OCI-LY1 (cell line): ENCODE results near the gene HID1.
"Not testable (repeated sequence)": the region's sequence is repeated elsewhere in the genome, so short reads cannot be mapped to it uniquely, and the experiment has no call there.

ENCODE experiments used
- EZH2 ChIP-seq: fragments of 200-600 bp; sonication (generic), shearing (Covaris generic); IDR thresholded peaks from 2 replicates; pipeline ENCODE4 v1.8.0; 2017; ENCODE audit warnings: borderline replicate concordance, mixed run types, mild to moderate bottlenecking, antibody characterized with exemption, low read length, moderate library complexity, mixed read lengths
- TF ChIP-seq, protein P1 (sequence below): fragments of 200-600 bp; sonication (generic), shearing (Covaris generic); IDR thresholded peaks from 2 replicates; pipeline ENCODE4 v1.5.1; 2017; ENCODE audit warnings: mild to moderate bottlenecking, antibody characterized with exemption, low read length, moderate library complexity, mixed read lengths

DNA sequence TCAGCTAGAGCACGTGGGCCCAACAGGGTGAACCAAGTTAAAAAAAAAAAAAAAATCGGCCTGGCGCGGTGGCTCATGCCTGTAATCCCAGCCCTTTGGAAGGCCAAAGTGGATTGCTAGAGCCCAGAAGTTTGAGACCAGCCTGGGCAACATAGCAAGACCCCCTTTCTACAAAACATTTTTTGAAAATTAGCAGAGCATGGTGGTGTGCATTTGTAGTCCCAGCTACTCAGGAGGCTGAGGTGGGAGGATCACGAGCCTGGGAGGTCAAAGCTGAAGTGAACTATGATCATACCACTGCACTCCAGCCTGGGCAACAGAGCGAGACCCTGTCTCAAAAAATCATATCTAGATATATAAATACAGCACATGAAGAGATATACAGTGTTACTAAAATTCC, 33.5 kb upstream of the HID1 start:
- TF ChIP-seq, protein P1, sequence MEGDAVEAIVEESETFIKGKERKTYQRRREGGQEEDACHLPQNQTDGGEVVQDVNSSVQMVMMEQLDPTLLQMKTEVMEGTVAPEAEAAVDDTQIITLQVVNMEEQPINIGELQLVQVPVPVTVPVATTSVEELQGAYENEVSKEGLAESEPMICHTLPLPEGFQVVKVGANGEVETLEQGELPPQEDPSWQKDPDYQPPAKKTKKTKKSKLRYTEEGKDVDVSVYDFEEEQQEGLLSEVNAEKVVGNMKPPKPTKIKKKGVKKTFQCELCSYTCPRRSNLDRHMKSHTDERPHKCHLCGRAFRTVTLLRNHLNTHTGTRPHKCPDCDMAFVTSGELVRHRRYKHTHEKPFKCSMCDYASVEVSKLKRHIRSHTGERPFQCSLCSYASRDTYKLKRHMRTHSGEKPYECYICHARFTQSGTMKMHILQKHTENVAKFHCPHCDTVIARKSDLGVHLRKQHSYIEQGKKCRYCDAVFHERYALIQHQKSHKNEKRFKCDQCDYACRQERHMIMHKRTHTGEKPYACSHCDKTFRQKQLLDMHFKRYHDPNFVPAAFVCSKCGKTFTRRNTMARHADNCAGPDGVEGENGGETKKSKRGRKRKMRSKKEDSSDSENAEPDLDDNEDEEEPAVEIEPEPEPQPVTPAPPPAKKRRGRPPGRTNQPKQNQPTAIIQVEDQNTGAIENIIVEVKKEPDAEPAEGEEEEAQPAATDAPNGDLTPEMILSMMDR = not testable (repeated sequence)
- not testable (repeated sequence) for TF ChIP-seq EZH2
